Mucosa of rectum (tissue), 2 donors: ENCODE measurements around the gene TWNK.

Experiments used
- H3K27ac ChIP-seq, 2 donors: one replicate each; pipeline ENCODE4 v1.7.0; 2013; ENCODE audit warnings: inconsistent platforms in 2 of 2, low read depth in 2 of 2, low read length in 2 of 2
- H3K27me3 ChIP-seq, 2 donors: one replicate each; pipeline ENCODE4 v1.7.0; 2013; ENCODE audit warnings: low read length in 2 of 2; ENCODE audit not compliant: control insufficient read depth in 2 of 2, insufficient read depth in 2 of 2
- H3K36me3 ChIP-seq, 2 donors: one replicate each; pipeline ENCODE4 v1.7.0; 2013; ENCODE audit warnings: low read length in 2 of 2; ENCODE audit not compliant: control insufficient read depth in 2 of 2, insufficient read depth in 2 of 2
- H3K4me1 ChIP-seq, 2 donors: one replicate each; pipeline ENCODE4 v1.7.0; 2013; ENCODE audit warnings: low read length in 2 of 2, mild to moderate bottlenecking in 1 of 2; ENCODE audit not compliant: control insufficient read depth in 2 of 2, insufficient read depth in 2 of 2
- H3K4me3 ChIP-seq, 2 donors: one replicate each; pipeline ENCODE4 v1.7.0; 2013; ENCODE audit warnings: low read length in 2 of 2
- H3K9ac ChIP-seq, 2 donors: one replicate each; pipeline ENCODE4 v1.7.0; 2013; ENCODE audit warnings: low read length in 2 of 2, low read depth in 1 of 2, mild to moderate bottlenecking in 1 of 2
- H3K9me3 ChIP-seq, 2 donors: one replicate each; pipeline ENCODE4 v1.7.0; 2013; ENCODE audit warnings: low read length in 2 of 2; ENCODE audit not compliant: control insufficient read depth in 2 of 2
- donor health status: healthy.
- donor health status: Normal muscosa, but diverticular disease.

The TWNK gene

DNA sequence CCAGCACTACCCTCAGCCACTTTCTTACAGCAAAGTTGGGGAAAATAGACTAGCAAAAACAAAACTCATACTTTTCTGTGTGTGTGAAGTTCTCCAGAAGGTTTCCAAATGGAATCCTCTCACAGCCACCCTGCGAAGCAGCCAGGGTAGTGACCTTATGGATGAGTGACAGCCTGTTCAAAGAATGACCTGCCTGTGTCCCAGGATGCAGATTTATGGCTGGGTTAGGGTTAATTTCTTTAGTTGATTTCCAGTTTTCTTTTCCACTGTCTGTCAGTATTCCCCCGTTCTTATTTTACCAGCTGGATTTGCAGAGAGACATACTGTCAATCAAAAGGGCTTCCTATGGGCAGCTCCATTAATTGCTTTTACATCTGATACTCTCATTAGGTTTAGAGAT is 20.5 kb upstream of the TWNK start:
- H3K9me3 ChIP-seq, result no peaks in the 10 kb centered on the region
- peaks cover 25 to 46% of the 10 kb centered on the region in 2 donors for H3K4me1 ChIP-seq
- no peak overlapping the region for H3K9ac ChIP-seq
- peak overlapping the region; percentile 64 to 74 for H3K27ac ChIP-seq
- H3K27me3 ChIP-seq, result no peaks in the 10 kb centered on the region
- no peak overlapping the region for H3K4me3 ChIP-seq
- peaks cover 16 to 35% of the 10 kb centered on the region in 2 donors for H3K36me3 ChIP-seq

DNA sequence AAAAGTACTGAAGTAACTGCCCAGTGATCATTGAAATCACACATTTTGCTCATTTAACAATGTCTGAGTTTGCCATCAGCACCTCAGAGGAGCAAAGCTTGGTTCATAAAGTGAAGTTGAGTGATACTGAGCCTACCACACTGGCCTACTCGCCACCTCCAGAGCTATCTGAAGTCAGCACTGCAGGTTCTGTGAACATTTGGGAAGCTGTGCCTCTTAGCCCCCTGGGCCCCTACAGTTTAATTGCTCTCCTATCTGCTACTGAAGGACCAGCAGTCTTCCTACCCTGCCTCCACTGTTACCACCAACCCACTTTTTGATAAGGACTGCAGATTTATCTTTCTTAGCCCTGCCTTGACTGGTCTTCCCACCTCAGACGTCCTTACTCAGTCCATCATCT is 20.0 kb upstream of the TWNK start:
- Histone ChIP-seq H3K27ac (peak overlapping the region; percentile 64 to 74), H3K36me3 (peaks cover 15 to 32% of the 10 kb centered on the region in 2 donors), H3K4me3 (no peak overlapping the region), H3K9me3 (no peaks in the 10 kb centered on the region), H3K9ac (no peak overlapping the region), H3K27me3 (no peaks in the 10 kb centered on the region), H3K4me1 (peaks cover 30 to 51% of the 10 kb centered on the region in 2 donors)

DNA sequence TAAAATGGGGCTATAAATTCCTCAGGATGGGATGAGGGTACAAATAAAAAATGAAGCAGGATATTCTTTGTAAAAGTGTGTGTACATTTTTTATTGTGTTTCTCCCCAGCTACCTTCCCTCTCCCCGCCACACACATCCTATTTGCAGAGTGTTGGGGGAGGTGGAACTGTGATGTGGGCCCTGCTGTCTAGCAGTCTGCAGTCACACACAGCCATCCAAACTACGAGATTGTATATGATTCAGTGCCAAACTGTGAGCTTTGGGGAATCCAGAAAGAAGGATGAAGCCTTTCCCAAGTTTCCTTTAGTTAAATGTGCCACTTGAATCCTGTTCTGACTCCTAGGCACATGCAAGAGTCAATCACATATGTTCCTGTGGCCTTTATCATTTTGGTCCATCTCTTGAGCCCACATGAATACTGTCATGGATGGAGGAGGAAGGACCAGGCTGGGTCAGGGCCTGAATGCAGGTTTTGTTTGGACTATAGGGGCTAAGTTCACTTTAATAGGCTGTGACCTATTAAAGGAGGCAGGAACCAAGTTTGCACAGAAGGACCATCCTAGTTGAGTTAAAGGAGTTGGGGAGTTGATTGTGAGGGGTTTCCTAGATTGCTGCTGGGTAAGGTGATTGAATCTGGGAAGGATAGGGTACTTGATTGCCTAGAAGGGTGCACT is 19.1 kb upstream of the TWNK start:
- peak overlapping the region; percentile 61 to 65 for H3K9ac ChIP-seq
- peaks cover 32 to 58% of the 10 kb centered on the region in 2 donors for H3K4me1 ChIP-seq
- H3K9me3 ChIP-seq, result no peaks in the 10 kb centered on the region
- H3K36me3 ChIP-seq, result peaks cover 13 to 31% of the 10 kb centered on the region in 2 donors
- H3K27me3 ChIP-seq, result no peaks in the 10 kb centered on the region
- peak overlapping the region; percentile 74 to 84 for H3K27ac ChIP-seq
- H3K4me3 ChIP-seq, result peak overlapping the region; percentile 69 to 94

DNA sequence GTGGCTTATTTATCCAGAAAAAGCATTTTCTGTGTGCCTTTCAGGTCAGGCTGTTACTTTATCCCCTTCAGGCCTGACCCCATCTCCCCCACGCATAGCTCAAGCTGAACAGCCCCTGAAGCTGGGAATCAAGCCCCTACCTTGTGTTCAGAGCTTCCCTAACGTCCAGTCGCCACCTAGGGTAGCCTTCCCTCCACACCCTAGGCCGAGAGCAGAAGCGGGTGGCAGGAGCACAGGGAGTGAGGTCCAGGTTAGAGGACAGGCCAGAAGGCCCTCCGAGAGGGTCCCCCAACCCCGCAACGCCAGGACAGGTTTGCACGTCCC is 18.5 kb upstream of the TWNK start:
- peaks cover 32 to 58% of the 10 kb centered on the region in 2 donors for H3K4me1 ChIP-seq
- no peaks in the 10 kb centered on the region for H3K9me3 ChIP-seq
- H3K36me3 ChIP-seq, result peaks cover 18 to 29% of the 10 kb centered on the region in 2 donors
- peak overlapping the region; percentile 61 to 65 for H3K9ac ChIP-seq
- H3K27me3 ChIP-seq, result no peaks in the 10 kb centered on the region
- peak overlapping the region; percentile 74 to 84 for H3K27ac ChIP-seq
- peak overlapping the region; percentile 69 to 94 for H3K4me3 ChIP-seq

- H3K4me3 ChIP-seq, result peak within 1 kb of the TSS; percentile 86 to 94
- H3K9ac ChIP-seq, result peak within 1 kb of the TSS; percentile 88 to 89
- no peaks in the 10 kb centered on the region for H3K9me3 ChIP-seq
- peak within 1 kb of the TSS; percentile 94 to 95 for H3K27ac ChIP-seq
- H3K4me1 ChIP-seq, result peaks cover 32 to 58% of the 10 kb centered on the region in 2 donors
- H3K27me3 ChIP-seq, result no peaks in the 10 kb centered on the region
- H3K36me3 ChIP-seq, result peaks cover 18 to 29% of the 10 kb centered on the region in 2 donors
Measured at GRCh38 chr10:100969187-100970075, 17.9 kb upstream of the TWNK start, which contains the start of gene SEMA4G. Gene SEMA4G (plus strand): TSS chr10:100969504. CDS start chr10:100972913, 3,409 bp downstream.

GRCh38 chr10:100970076-100970913 is 17.0 kb upstream of the TWNK start:
- peaks cover 32 to 57% of the 10 kb centered on the region in 2 donors for H3K4me1 ChIP-seq
- H3K27ac ChIP-seq, result peak overlapping the region; percentile 94 to 95
- peak overlapping the region; percentile 88 to 89 for H3K9ac ChIP-seq

GRCh38 chr10:100970914-100971811 is 16.2 kb upstream of the TWNK start:
- H3K36me3 ChIP-seq, result peaks cover 16 to 23% of the 10 kb centered on the region in 2 donors
- no peaks in the 10 kb centered on the region for H3K9me3 ChIP-seq
- no peaks in the 10 kb centered on the region for H3K27me3 ChIP-seq
- H3K9ac ChIP-seq, result peak overlapping the region; percentile 38 to 89
- peak overlapping the region; percentile 86 to 94 for H3K4me3 ChIP-seq
- peak overlapping the region; percentile 94 to 95 for H3K27ac ChIP-seq
- peaks cover 32 to 50% of the 10 kb centered on the region in 2 donors for H3K4me1 ChIP-seq

More at GRCh38 chr10:100970076-100970913, 17.0 kb upstream of the TWNK start:
- Histone ChIP-seq H3K9me3 (no peaks in the 10 kb centered on the region), H3K27me3 (no peaks in the 10 kb centered on the region), H3K36me3 (peaks cover 18 to 32% of the 10 kb centered on the region in 2 donors), H3K4me3 (peak overlapping the region; percentile 86 to 94)

GRCh38 chr10:100972115-100972903 is 15.0 kb upstream of the TWNK start:
- peak overlapping the region in 1 of 2 donors; percentile 34 for H3K9ac ChIP-seq
- H3K27me3 ChIP-seq, result no peaks in the 10 kb centered on the region
- peaks cover 22 to 27% of the 10 kb centered on the region in 2 donors for H3K36me3 ChIP-seq
- H3K4me3 ChIP-seq, result peak overlapping the region; percentile 86 to 94
- peaks cover 30 to 49% of the 10 kb centered on the region in 2 donors for H3K4me1 ChIP-seq
- no peaks in the 10 kb centered on the region for H3K9me3 ChIP-seq
- peak overlapping the region in 1 of 2 donors; percentile 94 for H3K27ac ChIP-seq
